Subcutaneous abdominal adipose tissue (tissue), 5 donors: ENCODE data around the gene FCHSD2.

Source experiments
- H3K27ac ChIP-seq: one replicate; pipeline ENCODE4 v1.7.0; 2013; ENCODE audit warnings: low read depth, mild to moderate bottlenecking, inconsistent platforms, low read length, moderate library complexity
- H3K27me3 ChIP-seq, 5 donors: one replicate each; pipeline ENCODE4 v1.7.0; 2013; ENCODE audit warnings: low read length in 5 of 5, inconsistent platforms in 1 of 5; ENCODE audit not compliant: control insufficient read depth in 5 of 5, insufficient read depth in 4 of 5
- H3K36me3 ChIP-seq, 5 donors: one replicate each; pipeline ENCODE4 v1.7.0; 2013; ENCODE audit warnings: low read length in 5 of 5; ENCODE audit not compliant: control insufficient read depth in 5 of 5, insufficient read depth in 5 of 5
- H3K4me1 ChIP-seq, 5 donors: one replicate each; pipeline ENCODE4 v1.7.0; 2013; ENCODE audit warnings: low read length in 5 of 5, mild to moderate bottlenecking in 3 of 5, moderate library complexity in 1 of 5; ENCODE audit not compliant: control insufficient read depth in 5 of 5, insufficient read depth in 5 of 5
- H3K4me3 ChIP-seq, 5 donors: one replicate each; pipeline ENCODE4 v1.7.0; 2013; ENCODE audit warnings: low read length in 5 of 5, low read depth in 1 of 5
- H3K9ac ChIP-seq, 5 donors: one replicate each; pipeline ENCODE4 v1.7.0; 2013; ENCODE audit warnings: low read length in 5 of 5, mild to moderate bottlenecking in 4 of 5, moderate library complexity in 3 of 5
- H3K9me3 ChIP-seq, 5 donors: one replicate each; pipeline ENCODE4 v1.7.0; 2013; ENCODE audit warnings: low read length in 5 of 5; ENCODE audit not compliant: control insufficient read depth in 5 of 5
- donor health status: healthy.
- donor health status: healthy.
- donor health status: healthy.
- donor health status: healthy.
- donor health status: healthy.

FCHSD2 gene

DNA sequence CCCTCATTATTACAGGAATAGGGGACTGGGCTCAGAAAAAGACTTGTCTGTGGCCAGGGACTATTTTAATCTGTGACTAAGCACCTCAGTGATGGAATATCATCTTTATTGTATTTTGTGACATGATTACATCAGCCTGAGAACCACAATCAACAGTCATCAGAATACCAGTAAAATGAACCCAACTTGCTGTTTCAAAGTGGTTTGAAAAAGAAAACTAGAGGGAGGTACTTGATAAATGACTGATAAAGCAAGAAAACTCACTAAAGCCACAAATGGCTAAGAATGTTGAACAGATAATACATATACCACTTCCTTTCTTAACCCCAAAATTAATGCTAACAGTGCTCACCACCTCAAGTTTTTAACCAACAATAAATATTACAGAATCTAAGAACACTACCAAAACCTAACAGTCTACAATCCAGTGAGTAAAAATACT lies 172.2 kb downstream of the FCHSD2 start:
- H3K9ac ChIP-seq = no peak overlapping the region
- H3K4me3 ChIP-seq = no peak overlapping the region
- peaks cover 0 to 4% (median 0%) of the 10 kb centered on the region in 5 donors for H3K36me3 ChIP-seq
- H3K27me3 ChIP-seq = no peaks in the 10 kb centered on the region
- peaks cover 0 to 5% (median 0%) of the 10 kb centered on the region in 5 donors for H3K4me1 ChIP-seq
- no peak overlapping the region for H3K27ac ChIP-seq
- no peaks in the 10 kb centered on the region for H3K9me3 ChIP-seq

DNA sequence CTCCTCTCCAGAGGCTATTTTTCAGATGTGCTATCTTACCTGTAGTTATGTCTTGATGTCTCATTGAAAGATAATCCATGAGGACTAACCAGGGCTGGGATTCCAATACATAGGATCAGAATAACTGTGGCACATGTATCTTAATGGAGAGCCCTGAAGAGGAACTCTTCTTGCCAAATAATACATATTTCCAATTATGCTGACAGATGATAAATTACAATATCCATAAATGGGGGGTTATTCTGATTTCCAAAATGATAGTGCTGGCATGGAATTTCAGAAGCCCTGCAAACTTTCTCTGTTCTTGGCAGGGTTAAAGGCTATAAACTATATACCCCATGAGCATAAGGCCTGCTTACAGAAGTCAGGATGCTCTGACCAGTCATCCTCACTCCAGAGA lies 173.7 kb downstream of the FCHSD2 start:
- H3K9ac ChIP-seq = no peak overlapping the region
- H3K27ac ChIP-seq = no peak overlapping the region
- no peaks in the 10 kb centered on the region for H3K9me3 ChIP-seq
- H3K36me3 ChIP-seq = peaks cover 0 to 4% (median 0%) of the 10 kb centered on the region in 5 donors
- no peaks in the 10 kb centered on the region for H3K27me3 ChIP-seq
- peaks cover 0 to 5% (median 0%) of the 10 kb centered on the region in 5 donors for H3K4me1 ChIP-seq
- H3K4me3 ChIP-seq = no peak overlapping the region

GRCh38 chr11:72965672-72966071 lies 176.4 kb downstream of the FCHSD2 start:
- peaks cover 0 to 3% (median 0%) of the 10 kb centered on the region in 5 donors for H3K36me3 ChIP-seq
- no peaks in the 10 kb centered on the region for H3K9me3 ChIP-seq
- no peaks in the 10 kb centered on the region for H3K4me1 ChIP-seq
- no peak overlapping the region for H3K9ac ChIP-seq
- H3K27me3 ChIP-seq = no peaks in the 10 kb centered on the region
- H3K27ac ChIP-seq = no peak overlapping the region
- H3K4me3 ChIP-seq = no peak overlapping the region

GRCh38 chr11:72962717-72963116 lies 179.4 kb downstream of the FCHSD2 start:
- Histone ChIP-seq H3K36me3 (peaks cover 0 to 10% (median 0%) of the 10 kb centered on the region in 5 donors), H3K9me3 (no peaks in the 10 kb centered on the region), H3K27ac (no peak overlapping the region), H3K4me1 (no peaks in the 10 kb centered on the region), H3K4me3 (no peak overlapping the region), H3K9ac (no peak overlapping the region), H3K27me3 (no peaks in the 10 kb centered on the region)

DNA sequence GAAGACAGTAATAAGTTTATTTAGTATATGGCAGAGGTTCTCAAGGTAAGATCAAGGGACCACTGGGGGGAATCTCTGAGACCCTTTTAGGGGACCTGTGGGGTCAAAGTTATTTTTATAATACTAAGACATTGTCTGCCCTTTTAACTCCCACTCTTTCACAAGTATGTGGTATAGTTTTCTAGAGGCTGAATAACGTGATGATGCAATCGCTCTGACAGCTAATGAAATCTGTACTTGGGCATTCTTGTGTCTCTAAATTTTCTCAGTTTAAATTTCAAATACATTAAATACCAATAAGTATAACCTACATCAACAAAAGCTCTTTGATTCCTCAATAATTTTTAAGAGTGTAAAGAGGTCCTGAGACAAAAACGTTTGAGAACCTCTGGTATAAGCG lies 180.0 kb downstream of the FCHSD2 start:
- Histone ChIP-seq H3K9me3 (no peaks in the 10 kb centered on the region), H3K4me1 (no peaks in the 10 kb centered on the region), H3K36me3 (peaks cover 0 to 10% (median 0%) of the 10 kb centered on the region in 5 donors), H3K27me3 (no peaks in the 10 kb centered on the region), H3K4me3 (no peak overlapping the region), H3K9ac (no peak overlapping the region), H3K27ac (no peak overlapping the region)

- Histone ChIP-seq H3K9ac (no peak overlapping the region), H3K36me3 (peaks cover 0 to 10% (median 0%) of the 10 kb centered on the region in 5 donors), H3K9me3 (no peaks in the 10 kb centered on the region), H3K27me3 (no peaks in the 10 kb centered on the region), H3K4me1 (no peaks in the 10 kb centered on the region), H3K27ac (no peak overlapping the region), H3K4me3 (no peak overlapping the region)
Observed at GRCh38 chr11:72959998-72960731, 182.0 kb downstream of the FCHSD2 start.

GRCh38 chr11:72958791-72959190 lies 183.3 kb downstream of the FCHSD2 start:
- no peak overlapping the region for H3K27ac ChIP-seq
- H3K4me1 ChIP-seq = no peaks in the 10 kb centered on the region
- peaks cover 0 to 7% (median 0%) of the 10 kb centered on the region in 5 donors for H3K36me3 ChIP-seq
- H3K9me3 ChIP-seq = no peaks in the 10 kb centered on the region
- H3K4me3 ChIP-seq = no peak overlapping the region
- H3K27me3 ChIP-seq = no peaks in the 10 kb centered on the region
- H3K9ac ChIP-seq = no peak overlapping the region

- Histone ChIP-seq H3K4me1 (peaks cover 0 to 4% (median 0%) of the 10 kb centered on the region in 5 donors), H3K27ac (no peak overlapping the region), H3K9ac (no peak overlapping the region), H3K36me3 (peaks cover 0 to 6% (median 0%) of the 10 kb centered on the region in 5 donors), H3K9me3 (no peaks in the 10 kb centered on the region), H3K27me3 (no peaks in the 10 kb centered on the region), H3K4me3 (no peak overlapping the region)
Observed at GRCh38 chr11:72955466-72955865, 186.7 kb downstream of the FCHSD2 start.

GRCh38 chr11:72954860-72955259 lies 187.3 kb downstream of the FCHSD2 start:
- Histone ChIP-seq H3K9me3 (no peaks in the 10 kb centered on the region), H3K27ac (no peak overlapping the region), H3K9ac (no peak overlapping the region), H3K4me1 (peaks cover 0 to 4% (median 0%) of the 10 kb centered on the region in 5 donors), H3K36me3 (peaks cover 0 to under 1% (median 0%) of the 10 kb centered on the region in 5 donors), H3K27me3 (no peaks in the 10 kb centered on the region), H3K4me3 (no peak overlapping the region)

DNA sequence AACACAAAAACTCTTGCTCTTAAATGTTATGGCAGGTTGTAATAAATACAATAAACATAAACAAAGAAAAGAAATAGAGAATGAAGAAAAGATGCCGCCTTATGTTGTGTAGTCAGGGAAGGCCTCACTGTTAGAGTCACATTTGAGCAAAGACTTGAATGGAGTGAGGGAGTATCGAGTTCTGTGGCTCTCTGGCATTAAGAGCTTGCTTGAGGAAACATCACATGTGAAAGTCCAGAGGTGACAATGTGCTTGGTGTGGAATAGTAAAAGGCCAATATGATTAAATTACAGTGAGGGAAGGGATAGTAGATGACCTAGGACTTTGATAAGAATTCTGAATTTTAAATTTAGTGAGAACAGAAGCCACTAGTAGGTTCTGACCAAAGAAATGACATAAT lies 188.5 kb downstream of the FCHSD2 start:
- Histone ChIP-seq H3K4me1 (peaks cover 0 to 4% (median 0%) of the 10 kb centered on the region in 5 donors), H3K9ac (no peak overlapping the region), H3K9me3 (no peaks in the 10 kb centered on the region), H3K36me3 (no peaks in the 10 kb centered on the region), H3K4me3 (no peak overlapping the region), H3K27me3 (no peaks in the 10 kb centered on the region), H3K27ac (no peak overlapping the region)
